Inflammatory macrophage treated with lipopolysaccharide for 4 hours (primary cell): Measurements from ENCODE around the gene JMJD1C.

ENCODE experiments used
- DNase-seq: peaks from one replicate; pipeline ENCODE4 v3.0.0-alpha.2; 2020

JMJD1C gene

DNA sequence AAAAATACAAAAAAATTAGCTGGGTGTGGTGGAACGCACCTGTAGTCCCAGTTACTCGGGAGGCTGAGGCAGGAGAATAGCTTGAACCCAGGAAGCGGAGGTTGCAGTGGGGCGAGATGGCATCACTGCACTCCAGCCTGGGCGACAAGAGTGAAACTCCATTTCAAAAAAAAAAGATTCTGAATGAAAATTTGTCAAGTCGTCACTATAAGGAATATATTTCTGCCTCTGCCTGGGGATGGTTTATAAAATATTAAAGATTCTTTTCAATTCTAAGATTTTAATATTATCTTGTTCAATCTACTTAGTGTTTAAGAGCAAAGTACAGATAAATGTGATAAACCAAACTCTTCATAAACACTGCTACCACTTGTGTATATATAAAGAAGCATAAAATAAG is 185.4 kb downstream of the JMJD1C start:
- no peak for DNase-seq

DNA sequence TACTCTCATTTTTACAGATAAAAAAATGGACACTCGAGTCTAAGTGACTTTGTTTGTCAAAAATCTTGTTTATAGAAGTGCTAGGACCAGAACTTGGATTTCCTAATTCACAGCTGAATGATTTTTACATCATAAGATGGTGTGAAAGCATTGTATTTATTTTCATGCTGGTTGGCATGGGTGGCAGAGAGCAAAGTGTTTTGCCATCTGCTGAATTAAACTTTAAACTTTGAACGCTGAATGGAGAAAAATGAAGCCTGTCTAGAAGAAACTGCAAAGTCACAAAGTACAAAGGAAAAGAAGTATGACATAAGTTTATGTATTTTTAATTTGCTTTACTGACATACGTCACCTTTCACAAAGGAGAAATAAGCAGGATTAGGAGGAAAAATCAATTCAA is 190.7 kb downstream of the JMJD1C start:
- no peak for DNase-seq

GRCh38 chr10:63273577-63273976 is 192.2 kb downstream of the JMJD1C start:
- DNase-seq = no peak

GRCh38 chr10:63268798-63269503 is 196.8 kb downstream of the JMJD1C start:
- DNase-seq = peak; percentile 98

- no peak for DNase-seq
Observed at GRCh38 chr10:63268149-63268797, 197.5 kb downstream of the JMJD1C start.

DNA sequence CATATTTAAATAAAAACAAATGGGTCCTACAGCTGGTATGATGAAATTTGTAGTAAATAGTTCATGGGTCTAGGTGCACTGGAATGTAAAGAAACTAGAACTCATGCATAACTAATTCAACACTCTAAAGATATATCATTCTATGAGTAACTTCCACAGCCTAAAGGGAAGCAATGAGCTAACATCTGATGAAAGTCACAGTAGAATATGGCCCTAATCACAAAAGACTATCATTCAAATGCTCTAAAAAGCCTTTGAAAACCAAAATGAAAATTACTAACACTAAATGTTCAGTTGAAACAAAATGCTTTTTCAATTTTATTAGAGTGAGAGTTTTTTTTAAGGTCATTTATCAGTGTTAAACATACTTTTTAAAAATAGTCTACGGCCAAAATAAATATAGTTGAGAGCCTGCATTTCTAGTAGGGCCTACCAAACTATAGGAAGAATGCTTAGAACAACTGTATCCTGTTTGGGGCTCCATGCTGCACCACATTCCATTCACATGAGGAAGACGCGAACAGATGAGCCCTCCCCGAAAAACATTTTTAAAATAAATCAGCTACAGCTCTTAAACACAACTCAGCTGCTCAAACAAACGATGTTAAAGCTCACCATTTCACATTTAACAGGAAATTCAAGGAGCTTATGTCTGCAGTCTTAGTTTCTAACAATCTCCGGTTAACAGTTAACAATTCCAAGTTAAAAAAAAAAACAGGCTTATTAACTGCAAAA is 198.2 kb downstream of the JMJD1C start:
- peak; percentile 68 for DNase-seq

DNA sequence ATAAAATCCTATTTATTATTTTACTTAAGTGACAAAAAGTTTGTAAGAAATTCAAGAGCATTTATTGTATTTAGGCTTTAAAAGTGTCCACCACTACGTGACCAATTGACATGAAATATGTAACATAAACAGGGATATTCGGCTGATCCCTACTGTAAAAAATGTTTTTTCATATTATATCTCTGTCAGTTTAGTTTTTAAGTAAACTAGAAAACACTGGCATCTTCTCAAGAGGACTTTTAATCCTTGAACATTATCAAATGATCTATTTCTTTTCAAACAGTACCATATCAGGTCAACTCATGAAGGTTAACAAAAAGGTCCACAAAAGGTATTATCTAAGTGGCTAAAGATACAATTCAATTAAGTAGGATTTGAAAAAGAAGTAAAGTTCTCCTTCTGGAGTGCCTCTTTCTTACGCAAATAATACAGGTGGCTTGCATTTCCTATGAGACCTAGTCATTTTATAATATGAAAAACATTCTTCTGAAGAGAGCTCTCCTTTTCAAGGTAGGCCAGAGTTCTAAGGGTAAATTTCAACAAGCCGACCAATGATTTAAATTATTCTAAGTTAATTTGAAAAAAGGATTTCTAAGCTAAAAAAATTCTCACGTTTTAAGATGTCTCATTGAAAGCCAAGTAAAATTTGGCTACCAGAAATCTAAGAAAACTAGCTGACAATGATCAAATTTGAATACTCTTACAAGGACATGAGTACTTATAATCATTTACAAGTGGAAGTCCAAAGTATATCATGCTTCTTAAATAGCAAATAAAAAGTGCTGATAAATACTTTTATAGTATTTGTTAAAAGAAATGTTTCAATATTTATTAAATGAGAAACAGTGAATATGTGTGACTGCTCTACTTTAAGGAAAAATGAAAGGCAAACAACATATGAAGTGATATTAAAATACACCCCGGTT is 199.1 kb downstream of the JMJD1C start:
- DNase-seq = no peak

DNA sequence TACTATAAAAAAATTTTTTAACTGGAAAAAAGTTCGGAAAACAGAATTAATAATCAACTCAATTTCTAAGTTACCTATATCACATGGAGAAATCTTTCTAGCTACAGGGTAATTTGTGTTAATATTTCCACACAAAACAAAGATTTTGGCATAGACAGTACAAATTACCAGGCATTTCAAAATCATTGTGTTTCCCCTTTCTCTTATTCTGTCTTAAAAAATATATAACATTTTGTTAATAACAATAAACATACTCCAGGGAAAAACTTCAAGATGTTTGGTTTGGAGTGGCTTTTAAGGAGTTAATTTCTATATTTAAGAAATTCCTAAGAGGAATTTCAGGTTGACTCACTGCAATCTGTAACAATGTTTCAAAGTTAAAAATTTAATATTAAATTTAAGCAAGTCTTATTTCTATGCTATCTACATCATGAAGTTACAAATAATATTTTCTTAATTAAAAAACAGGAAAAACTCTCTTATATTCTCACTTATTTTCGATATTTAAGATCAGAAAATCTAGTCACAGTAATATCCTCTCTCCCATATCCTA is 200.0 kb downstream of the JMJD1C start:
- DNase-seq = no peak

- DNase-seq = peak; percentile 67
Observed at GRCh38 chr10:63265222-63265617, 200.6 kb downstream of the JMJD1C start.

- DNase-seq = no peak
Observed at GRCh38 chr10:63264617-63265221, 201.1 kb downstream of the JMJD1C start.

GRCh38 chr10:63262430-63263073 is 203.2 kb downstream of the JMJD1C start:
- DNase-seq = no peak

GRCh38 chr10:63261496-63261895 is 204.3 kb downstream of the JMJD1C start:
- no peak for DNase-seq

DNA sequence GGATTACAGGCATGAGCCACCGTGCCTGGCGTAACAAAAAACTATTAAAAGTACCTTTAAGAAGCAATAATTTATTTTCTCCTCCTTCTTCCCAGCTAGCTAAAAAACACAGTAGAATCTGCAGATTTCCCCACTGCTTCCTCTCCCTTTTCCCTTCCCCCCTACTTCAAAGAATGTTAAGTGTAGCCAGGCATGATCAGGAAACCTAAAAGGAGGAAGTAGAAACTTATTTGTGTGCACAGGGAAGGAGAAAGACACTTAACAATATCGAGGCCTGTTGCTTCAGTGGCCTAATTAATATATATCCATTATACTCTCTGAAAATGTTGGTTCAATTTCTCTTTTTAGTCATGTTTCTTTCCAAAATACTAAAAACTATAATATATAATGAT is 204.9 kb downstream of the JMJD1C start:
- peak; percentile 65 for DNase-seq

DNA sequence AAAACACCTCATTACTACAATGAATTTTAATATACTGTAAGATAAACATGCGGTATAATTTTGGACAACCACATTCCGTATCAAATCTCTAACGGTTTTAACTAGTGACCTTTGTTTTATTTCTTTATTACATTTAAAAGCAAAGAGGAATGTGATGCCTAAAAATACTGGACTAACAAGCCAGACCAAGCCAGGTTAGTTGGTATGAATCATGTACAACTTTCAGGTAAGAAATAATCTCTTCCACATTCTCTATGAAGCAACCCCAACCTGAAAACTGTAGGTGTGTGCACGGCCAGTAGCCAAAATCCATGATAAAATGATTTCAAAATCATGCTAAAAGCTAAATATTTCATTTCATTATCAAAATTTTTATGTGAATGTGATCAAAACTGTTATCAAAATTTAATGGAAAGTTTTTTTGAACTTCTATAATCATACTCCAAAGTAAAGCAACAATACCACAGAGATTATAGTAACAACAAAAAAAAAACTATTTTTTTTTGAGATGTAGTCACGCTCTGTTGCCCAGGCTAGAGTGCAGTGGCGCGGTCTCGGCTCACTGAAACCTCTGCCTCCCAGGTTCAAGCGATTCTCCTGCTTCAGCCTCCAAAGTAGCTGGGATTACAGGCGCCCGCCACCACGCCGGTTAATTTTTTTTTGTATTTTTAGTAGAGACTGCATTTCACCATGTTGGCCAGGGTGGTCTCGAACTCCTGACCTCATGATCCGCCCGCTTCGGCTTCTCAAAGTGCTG is 205.5 kb downstream of the JMJD1C start:
- DNase-seq = no peak

- no peak for DNase-seq
Observed at GRCh38 chr10:63258920-63259678, 206.7 kb downstream of the JMJD1C start.

- DNase-seq = no peak
Observed at GRCh38 chr10:63257778-63258177, 208.0 kb downstream of the JMJD1C start.

GRCh38 chr10:63256009-63256773 is 209.6 kb downstream of the JMJD1C start:
- peak; percentile 84 for DNase-seq

- no peak for DNase-seq
Observed at GRCh38 chr10:63255316-63255715, 210.5 kb downstream of the JMJD1C start.

DNA sequence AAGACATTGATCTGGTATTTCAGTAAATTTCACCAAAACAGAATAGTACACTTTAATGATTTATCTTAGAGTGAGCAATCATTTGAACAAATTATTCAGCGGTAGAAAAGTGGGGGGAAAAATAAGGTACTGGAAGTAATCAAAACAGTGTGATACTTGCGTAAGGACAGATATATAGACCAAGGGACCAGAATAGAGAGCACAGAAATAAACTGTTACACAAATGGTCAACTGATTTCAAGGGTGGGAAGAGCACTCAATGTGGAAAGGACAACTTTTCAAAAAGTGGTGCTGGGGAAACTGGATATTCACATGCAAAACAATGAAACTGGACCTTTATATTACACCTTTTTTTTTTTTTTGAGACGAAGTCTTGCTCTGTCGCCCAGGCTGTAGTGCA is 212.7 kb downstream of the JMJD1C start:
- no peak for DNase-seq
